ENCODE results near the gene TSC22D4.

The TSC22D4 gene

GRCh38 chr7:100466653-100467605 lies 12.1 kb downstream of the TSC22D4 start:
- TF ChIP-seq SIN3A (IDR thresholded peaks at IDR 0.05; ENCODE audit: borderline replicate concordance, insufficient read depth, low read length): no peak
- TF ChIP-seq POLR2AphosphoS5 (IDR thresholded peaks at IDR 0.05; ENCODE audit: low read depth, low read length): no peak
- TF ChIP-seq REST (IDR thresholded peaks at IDR 0.05; ENCODE audit: insufficient read depth in 1 of 2, low read depth in 2 of 2, low read length in 2 of 2): no peak
- TF ChIP-seq FOXP2 (optimal IDR thresholded peaks at IDR 0.05; ENCODE audit: borderline replicate concordance, extremely low read depth, extremely low read length, insufficient read depth): no peak
- TF ChIP-seq TAF1 (IDR thresholded peaks at IDR 0.05; ENCODE audit: borderline replicate concordance, insufficient read depth, low read length): no peak

- TF ChIP-seq FOXP2 (optimal IDR thresholded peaks at IDR 0.05; ENCODE audit: borderline replicate concordance, extremely low read depth, extremely low read length, insufficient read depth) (no peak), TAF1 (IDR thresholded peaks at IDR 0.05; ENCODE audit: borderline replicate concordance, insufficient read depth, low read length) (no peak), POLR2AphosphoS5 (IDR thresholded peaks at IDR 0.05; ENCODE audit: low read depth, low read length) (no peak), SIN3A (IDR thresholded peaks at IDR 0.05; ENCODE audit: borderline replicate concordance, insufficient read depth, low read length) (no peak), REST (IDR thresholded peaks at IDR 0.05; ENCODE audit: insufficient read depth in 1 of 2, low read depth in 2 of 2, low read length in 2 of 2) (no peak)
Measured at GRCh38 chr7:100465702-100466311, 13.2 kb downstream of the TSC22D4 start.

GRCh38 chr7:100465299-100465698 lies 13.7 kb downstream of the TSC22D4 start:
- TF ChIP-seq TAF1 (IDR thresholded peaks at IDR 0.05; ENCODE audit: borderline replicate concordance, insufficient read depth, low read length) (no peak), SIN3A (IDR thresholded peaks at IDR 0.05; ENCODE audit: borderline replicate concordance, insufficient read depth, low read length) (no peak), FOXP2 (optimal IDR thresholded peaks at IDR 0.05; ENCODE audit: borderline replicate concordance, extremely low read depth, extremely low read length, insufficient read depth) (no peak), POLR2AphosphoS5 (IDR thresholded peaks at IDR 0.05; ENCODE audit: low read depth, low read length) (no peak), REST (IDR thresholded peaks at IDR 0.05; ENCODE audit: insufficient read depth in 1 of 2, low read depth in 2 of 2, low read length in 2 of 2) (no peak)

- TF ChIP-seq FOXP2 (optimal IDR thresholded peaks at IDR 0.05; ENCODE audit: borderline replicate concordance, extremely low read depth, extremely low read length, insufficient read depth) (no peak), REST (IDR thresholded peaks at IDR 0.05; ENCODE audit: insufficient read depth in 1 of 2, low read depth in 2 of 2, low read length in 2 of 2) (no peak), SIN3A (IDR thresholded peaks at IDR 0.05; ENCODE audit: borderline replicate concordance, insufficient read depth, low read length) (no peak), TAF1 (IDR thresholded peaks at IDR 0.05; ENCODE audit: borderline replicate concordance, insufficient read depth, low read length) (no peak), POLR2AphosphoS5 (IDR thresholded peaks at IDR 0.05; ENCODE audit: low read depth, low read length) (no peak)
Measured at GRCh38 chr7:100464791-100465190, 14.2 kb downstream of the TSC22D4 start.
